ENCODE measurements around the gene RAI1. TPM values are rescaled to one million over a fixed set of nuclear protein-coding genes. Genes with fewer than 3 reads are reported as not detected.
"Not testable (repeated sequence)": the region's sequence is repeated elsewhere in the genome, so short reads cannot be mapped to it uniquely, and the experiment has no call there.

Gene RAI1
- total and polyA plus RNA-seq, 2 experiments from 2014 or later, result 0.87 to 0.89 TPM

- Histone ChIP-seq H3K36me3 (ENCODE audit: insufficient read depth) (no peaks in the 10 kb centered on the region), H3K4me3 (no peak overlapping the region), H3K27me3 (ENCODE audit: insufficient read depth) (no peaks in the 10 kb centered on the region), H3K4me2 (no peak overlapping the region), H3K4me1 (ENCODE audit: insufficient read depth) (0 out of 2 replicates have a peak, but pooled peaks cover 7% of the 10 kb centered on the region), H3F3A (replicated peaks; ENCODE audit: low read depth) (no peaks in the 10 kb centered on the region), H3K9me2 (ENCODE audit: insufficient read depth) (no peaks in the 10 kb centered on the region), H2AFZ (peak overlapping the region; percentile 90; the same call in 1 of the 2 replicates), H3K27ac (ENCODE audit: low read depth) (no peak overlapping the region), H3K79me2 (replicated peaks; ENCODE audit: insufficient read depth) (no peaks in the 10 kb centered on the region), H4K20me1 (replicated peaks; ENCODE audit: insufficient read depth) (no peaks in the 10 kb centered on the region)
- H3K9me3 Mint-ChIP-seq, result peaks cover 19% of the 10 kb centered on the region; the same call in 2 of the 3 replicates
- peak; percentile 89 for DNase-seq (ENCODE audit: low spot score)
- H3K4me3 Mint-ChIP-seq, result no peak overlapping the region
- TF ChIP-seq CTCF (conservative IDR thresholded peaks at IDR 0.05; ENCODE audit: low read depth in 2 of 2), result peak; percentile 94 to 98
- TF ChIP-seq, protein P1, sequence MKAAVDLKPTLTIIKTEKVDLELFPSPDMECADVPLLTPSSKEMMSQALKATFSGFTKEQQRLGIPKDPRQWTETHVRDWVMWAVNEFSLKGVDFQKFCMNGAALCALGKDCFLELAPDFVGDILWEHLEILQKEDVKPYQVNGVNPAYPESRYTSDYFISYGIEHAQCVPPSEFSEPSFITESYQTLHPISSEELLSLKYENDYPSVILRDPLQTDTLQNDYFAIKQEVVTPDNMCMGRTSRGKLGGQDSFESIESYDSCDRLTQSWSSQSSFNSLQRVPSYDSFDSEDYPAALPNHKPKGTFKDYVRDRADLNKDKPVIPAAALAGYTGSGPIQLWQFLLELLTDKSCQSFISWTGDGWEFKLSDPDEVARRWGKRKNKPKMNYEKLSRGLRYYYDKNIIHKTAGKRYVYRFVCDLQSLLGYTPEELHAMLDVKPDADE (IDR thresholded peaks at IDR 0.05), result no peak
- H3K4me1 Mint-ChIP-seq, result peaks cover 9% of the 10 kb centered on the region
- H3K36me3 Mint-ChIP-seq (ENCODE audit: low read depth), result peaks cover 4% of the 10 kb centered on the region; the same call in 2 of the 3 replicates
- no peak overlapping the region for H3K27ac Mint-ChIP-seq
- H3K27me3 Mint-ChIP-seq (ENCODE audit: insufficient read depth, low read depth, poor library complexity), result peaks cover 7% of the 10 kb centered on the region
- peak; percentile 96 for ATAC-seq
These were observed 39.4 kb upstream of the RAI1 start for GRCh38 chr17:17641621-17642409.

DNA sequence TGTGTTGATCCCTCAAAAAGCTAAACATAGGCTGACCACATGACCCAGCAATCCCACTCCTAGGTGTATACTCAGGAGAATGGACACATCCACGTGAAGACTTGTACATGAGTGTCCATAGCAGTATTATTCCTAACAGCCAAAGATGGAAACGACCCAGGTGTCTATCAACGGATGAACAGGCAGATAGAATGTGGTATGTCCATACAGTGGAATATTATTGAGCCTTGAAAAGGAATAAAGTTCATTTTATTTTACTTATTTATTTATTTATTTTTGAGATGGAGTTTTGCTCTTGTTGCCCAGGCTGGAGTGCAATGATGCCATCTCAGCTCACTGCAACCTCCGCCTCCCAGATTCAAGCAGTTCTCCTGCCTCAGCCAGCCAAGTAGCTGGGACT is 36.1 kb upstream of the RAI1 start:
- DNase-seq (ENCODE audit: low spot score); H3F3A ChIP-seq (replicated peaks; ENCODE audit: low read depth); H3K27ac ChIP-seq (ENCODE audit: low read depth); H3K4me3 ChIP-seq; H3K27ac Mint-ChIP-seq; H3K4me1 ChIP-seq (ENCODE audit: insufficient read depth); H3K36me3 Mint-ChIP-seq (ENCODE audit: low read depth); H3K4me3 Mint-ChIP-seq; H3K36me3 ChIP-seq (ENCODE audit: insufficient read depth); ATAC-seq; H3K79me2 ChIP-seq (replicated peaks; ENCODE audit: insufficient read depth); H3K9me2 ChIP-seq (ENCODE audit: insufficient read depth); H2AFZ ChIP-seq; H3K4me1 Mint-ChIP-seq; H3K27me3 ChIP-seq (ENCODE audit: insufficient read depth); H3K4me2 ChIP-seq; H4K20me1 ChIP-seq (replicated peaks; ENCODE audit: insufficient read depth); H3K27me3 Mint-ChIP-seq (ENCODE audit: insufficient read depth, low read depth, poor library complexity): not testable (repeated sequence)
- H3K9me3 Mint-ChIP-seq, result peaks cover 22% of the 10 kb centered on the region

- Mint-ChIP-seq H3K4me1 (peaks cover 5% of the 10 kb centered on the region; the same call in 2 of the 3 replicates), H3K36me3 (ENCODE audit: low read depth) (peaks cover 7% of the 10 kb centered on the region), H3K4me3 (no peak overlapping the region), H3K9me3 (peaks cover 23% of the 10 kb centered on the region), H3K27me3 (ENCODE audit: insufficient read depth, low read depth, poor library complexity) (peaks cover 5% of the 10 kb centered on the region), H3K27ac (no peak overlapping the region)
- no peaks in the 10 kb centered on the region for H3K27me3 ChIP-seq (ENCODE audit: insufficient read depth)
- H3K9me2 ChIP-seq (ENCODE audit: insufficient read depth), result no peaks in the 10 kb centered on the region
- no peak overlapping the region for H2AFZ ChIP-seq
- ATAC-seq (no peak), DNase-seq (ENCODE audit: low spot score) (no peak)
- H3K4me1 ChIP-seq (ENCODE audit: insufficient read depth), result no peaks in the 10 kb centered on the region
- no peaks in the 10 kb centered on the region for H3K79me2 ChIP-seq (replicated peaks; ENCODE audit: insufficient read depth)
- H3F3A ChIP-seq (replicated peaks; ENCODE audit: low read depth), result no peaks in the 10 kb centered on the region
- H4K20me1 ChIP-seq (replicated peaks; ENCODE audit: insufficient read depth), result no peaks in the 10 kb centered on the region
- no peaks in the 10 kb centered on the region for H3K36me3 ChIP-seq (ENCODE audit: insufficient read depth)
- no peak overlapping the region for H3K27ac ChIP-seq (ENCODE audit: low read depth)
- TF ChIP-seq STAT1 (IDR thresholded peaks at IDR 0.05; ENCODE audit: unreplicated experiment), result no peak
- no peak overlapping the region for H3K4me2 ChIP-seq
- H3K4me3 ChIP-seq, result no peak overlapping the region
These were observed 35.3 kb upstream of the RAI1 start for GRCh38 chr17:17645961-17646360.

Data from GM23338 (cell line).